A549 (cell line): ENCODE measurements around the gene D2HGDH. TPM values are rescaled to one million over a fixed set of nuclear protein-coding genes. Genes with fewer than 3 reads are reported as not detected.

Source experiments
- ATAC-seq, 2 experiments: fragments of 200-7000 bp in 1 of 2; fragments of >200 bp in 1 of 2; cut with Nextera tagmentation in 1 of 2; cut with Tn5 transposase in 1 of 2; 3 replicates each; pipeline versions ENCODE4 v1.8.0 to v1.9.1; 2018 to 2020; ENCODE audit warnings: mild to moderate bottlenecking in 1 of 2, moderate library complexity in 1 of 2
- CTCF ChIA-PET: fragments of 300-600 bp; sonication (Branson Sonifier 250); formaldehyde crosslinking; extraction: SDS; loops from one replicate; lab custom pipeline; 2021; ENCODE audit warnings: antibody characterized with exemption, inconsistent platforms; lab: Yijun Ruan, JAX
- POLR2A ChIA-PET: fragments of 350-600 bp; formaldehyde crosslinking; extraction: SDS; loops from one replicate; lab custom pipeline; 2021; ENCODE audit warnings: antibody characterized with exemption, inconsistent platforms; lab: Yijun Ruan, JAX
- DNase-seq, 2 experiments: peaks; one replicate each; pipeline versions ENCODE4 v3.0.0 to v3.0.0-alpha.2; 2011 to 2016; ENCODE audit warnings: low read depth in 1 of 2, low spot score in 1 of 2
- FAIRE-seq: peaks from 2 replicates; lab custom pipeline; 2011; peaks lifted over from hg19 to GRCh38; lab: Jason Lieb, UNC
- H3K27ac ChIP-seq, 2 experiments: fragments of >200 bp; sonication (Bioruptor Twin); formaldehyde crosslinking; 3 replicates each; pipeline ENCODE4 v1.5.1; 2016 to 2017
- H3K4me1 ChIP-seq: fragments of >200 bp; sonication (Bioruptor Twin); formaldehyde crosslinking; 3 replicates; pipeline ENCODE4 v1.6.1; 2016
- H3K4me2 ChIP-seq: fragments of >200 bp; sonication (Bioruptor Twin); formaldehyde crosslinking; 3 replicates; pipeline ENCODE4 v1.6.1; 2016
- H3K4me3 ChIP-seq: fragments of >200 bp; sonication (Bioruptor Twin); formaldehyde crosslinking; 3 replicates; pipeline ENCODE4 v1.5.1; 2016
- H3K9me3 ChIP-seq: fragments of >200 bp; sonication (Bioruptor Twin); formaldehyde crosslinking; 3 replicates; pipeline ENCODE4 v1.6.1; 2016
- BHLHE40 ChIP-seq: IDR thresholded peaks from 2 replicates; pipeline ENCODE4 v1.6.1; 2012; ENCODE audit warnings: low read depth, low read length, inconsistent platforms
- CBX8 ChIP-seq: fragments of 200-600 bp; sonication (generic); IDR thresholded peaks from 2 replicates; pipeline ENCODE4 v1.6.1; 2016
- EHF ChIP-seq: fragments of 250-450 bp; sonication (Bioruptor Pico); IDR thresholded peaks from 2 replicates; pipeline ENCODE4 v1.5.0; 2020; ENCODE audit warnings: mild to moderate bottlenecking
- EP300 ChIP-seq, 2 experiments: fragments of >200 bp; sonication (Bioruptor Twin); formaldehyde crosslinking; IDR thresholded peaks; 2 replicates in 1 of 2; 3 replicates in 1 of 2; pipeline ENCODE4 v1.6.1; 2016 to 2017
- FOSB ChIP-seq: fragments of 250-450 bp; sonication (Bioruptor Pico); IDR thresholded peaks from 2 replicates; pipeline ENCODE4 v1.5.0; 2020; ENCODE audit warnings: mild to moderate bottlenecking, moderate library complexity
- FOSL2 ChIP-seq, 2 experiments: fragments of 450-650 bp in 1 of 2; fragments of >200 bp in 1 of 2; sonication (Bioruptor Twin) in 1 of 2; formaldehyde crosslinking; IDR thresholded peaks; 2 replicates each; pipeline versions ENCODE4 v1.5.0 to v1.6.1; 2016 to 2020; ENCODE audit warnings: mild to moderate bottlenecking in 1 of 2, moderate library complexity in 1 of 2
- HDAC2 ChIP-seq: fragments of 200-600 bp; sonication (generic); IDR thresholded peaks from 2 replicates; pipeline ENCODE4 v1.6.1; 2016
- HES2 ChIP-seq: fragments of >200 bp; sonication (Bioruptor Twin); formaldehyde crosslinking; IDR thresholded peaks from 2 replicates; pipeline ENCODE4 v1.6.1; 2016
- HEYL ChIP-seq: fragments of 250-450 bp; sonication (Bioruptor Pico); IDR thresholded peaks from 2 replicates; pipeline ENCODE4 v1.8.0; 2021; ENCODE audit warnings: mild to moderate bottlenecking, moderate library complexity
- HMGXB4 ChIP-seq: fragments of 250-450 bp; sonication (Bioruptor Pico); IDR thresholded peaks from 2 replicates; pipeline ENCODE4 v1.5.0; 2021; ENCODE audit warnings: mild to moderate bottlenecking, moderate library complexity, borderline replicate concordance
- HOXB13 ChIP-seq: fragments of 250-450 bp; sonication (Bioruptor Pico); IDR thresholded peaks from 2 replicates; pipeline ENCODE4 v1.5.0; 2020; ENCODE audit warnings: low read depth, mild to moderate bottlenecking, moderate library complexity
- HOXB5 ChIP-seq: fragments of 250-450 bp; sonication (Bioruptor Pico); IDR thresholded peaks from 2 replicates; pipeline ENCODE4 v1.5.0; 2020; ENCODE audit warnings: mild to moderate bottlenecking, moderate library complexity
- JUN ChIP-seq, 2 experiments: fragments of >200 bp; sonication (Bioruptor Twin); formaldehyde crosslinking; IDR thresholded peaks; 2 replicates in 1 of 2; 3 replicates in 1 of 2; pipeline ENCODE4 v1.6.1; 2016 to 2017
- KDM1A ChIP-seq: fragments of 200-600 bp; sonication (generic); IDR thresholded peaks from 2 replicates; pipeline ENCODE4 v1.6.1; 2016; ENCODE audit warnings: low read depth, mild to moderate bottlenecking
- KDM5A ChIP-seq: fragments of 200-600 bp; sonication (generic); IDR thresholded peaks from 2 replicates; pipeline ENCODE4 v1.6.1; 2016; ENCODE audit warnings: antibody characterized with exemption, mild to moderate bottlenecking
- MAZ ChIP-seq: fragments of 150-350 bp; IDR thresholded peaks from 2 replicates; pipeline ENCODE4 v1.6.1; 2014; ENCODE audit warnings: antibody characterized with exemption, low read depth, low read length, borderline replicate concordance
- NFE2L2 ChIP-seq: fragments of 150-350 bp; conservative IDR thresholded peaks from 2 replicates; pipeline ENCODE4 v1.6.1; 2014; ENCODE audit warnings: low read length
- NPAS2 ChIP-seq: fragments of 250-450 bp; sonication (Bioruptor Pico); IDR thresholded peaks from 2 replicates; pipeline ENCODE4 v1.8.0; 2022; ENCODE audit warnings: mild to moderate bottlenecking, moderate library complexity, borderline replicate concordance
- PHF8 ChIP-seq: fragments of 200-600 bp; sonication (generic); IDR thresholded peaks from 2 replicates; pipeline ENCODE4 v1.6.1; 2016; ENCODE audit warnings: low read depth, mild to moderate bottlenecking, antibody characterized with exemption, moderate library complexity, borderline replicate concordance
- RAD21 ChIP-seq, 2 experiments: fragments of >200 bp in 1 of 2; sonication (Bioruptor Twin) in 1 of 2; formaldehyde crosslinking in 1 of 2; IDR thresholded peaks in 1 of 2; conservative IDR thresholded peaks in 1 of 2; 2 replicates in 1 of 2; 3 replicates in 1 of 2; pipeline ENCODE4 v1.6.1; 2012 to 2018; ENCODE audit warnings: inconsistent platforms in 1 of 2
- RARB ChIP-seq: fragments of 250-450 bp; sonication (Bioruptor Pico); IDR thresholded peaks from 2 replicates; pipeline ENCODE4 v1.8.0; 2021; ENCODE audit warnings: mild to moderate bottlenecking, moderate library complexity
- REST ChIP-seq: fragments of 200-600 bp; sonication (generic); IDR thresholded peaks from 2 replicates; pipeline ENCODE4 v1.6.1; 2016; ENCODE audit warnings: antibody characterized with exemption, mild to moderate bottlenecking, moderate library complexity
- RNF2 ChIP-seq: fragments of 200-600 bp; sonication (generic); IDR thresholded peaks from 2 replicates; pipeline ENCODE4 v1.6.1; 2016; ENCODE audit warnings: low read depth, mild to moderate bottlenecking, antibody characterized with exemption, moderate library complexity, borderline replicate concordance
- TP53 ChIP-seq: fragments of 250-450 bp; sonication (Bioruptor Pico); IDR thresholded peaks from 2 replicates; pipeline ENCODE4 v1.5.0; 2021; ENCODE audit warnings: mild to moderate bottlenecking, moderate library complexity
- ZC3H11A ChIP-seq: fragments of 450-650 bp; IDR thresholded peaks from 2 replicates; pipeline ENCODE4 v1.6.1; 2014; ENCODE audit warnings: antibody characterized with exemption, mild to moderate bottlenecking
- ZSCAN20 ChIP-seq: fragments of 250-450 bp; sonication (Bioruptor Pico); IDR thresholded peaks from 2 replicates; pipeline ENCODE4 v1.8.0; 2022; ENCODE audit warnings: mild to moderate bottlenecking, moderate library complexity
- WGBS: methylation state at CpG from one replicate; pipeline ENCODE4 v1.1.6; 2017; ENCODE audit errors: missing lambda C conversion rate; 5-methylcytosine and 5-hydroxymethylcytosine counted together
- polyA plus RNA-seq, 4 experiments: library from polyadenylated mRNA; depleted of rRNA in 3 of 4; stranded (reverse); fragments of >200 nt; fragmentation: RNase III in 1 of 4; extraction: RNeasy Plus Mini Kit Qiagen cat#74134 plus additional on column Dnase treatment in 1 of 4; gene quantifications; 2 replicates in 3 of 4; 3 replicates in 1 of 4; pipeline ENCODE4 v1.2.3, GENCODE V29; 2011 to 2017

D2HGDH gene
- polyA plus RNA-seq, 2 of the 4 experiments (the other 2 are of a cell fraction): 6.5 to 18.5 TPM

- TF ChIP-seq RAD21 (conservative IDR thresholded peaks at IDR 0.05 in 1 of 2, IDR thresholded peaks at IDR 0.05 in 1 of 2): no peak
- peak; percentile 15; the same call in 1 of the 2 replicates for TF ChIP-seq TP53 (CRISPR knock-in tag)
- peak; percentile 79 to 93; a peak in 4 of 5 replicates for TF ChIP-seq JUN (IDR thresholded peaks at IDR 0.05)
- TF ChIP-seq EP300 (IDR thresholded peaks at IDR 0.05): no peak
- TF ChIP-seq HOXB13 (CRISPR knock-in tag): no peak
- peak; percentile 72 for TF ChIP-seq PHF8
- TF ChIP-seq HDAC2: no peak; the same call in 1 of the 2 replicates
- TF ChIP-seq HEYL (CRISPR knock-in tag): no peak
- TF ChIP-seq CBX8: no peak
- no peak for TF ChIP-seq HES2
- TF ChIP-seq ZC3H11A: no peak
- no peak for TF ChIP-seq FOSL2 (IDR thresholded peaks at IDR 0.05)
- peak; percentile 21; the same call in 1 of the 2 replicates for TF ChIP-seq FOSL2 (CRISPR knock-in tag; IDR thresholded peaks at IDR 0.05)
- no peak for TF ChIP-seq MAZ
- no peak for TF ChIP-seq EHF (CRISPR knock-in tag)
- no peak for TF ChIP-seq RARB (CRISPR knock-in tag)
- TF ChIP-seq ZSCAN20: no peak
- no peak for TF ChIP-seq HOXB5 (CRISPR knock-in tag)
- no peak for TF ChIP-seq KDM5A
- peak; percentile 44; the same call in 1 of the 2 replicates for TF ChIP-seq BHLHE40
- no peak for TF ChIP-seq NPAS2
These were observed at the start of gene D2HGDH (continued) for GRCh38 chr2:241734467-241735208.

- TF ChIP-seq RNF2 (no peak), NFE2L2 (no peak), HMGXB4 (CRISPR knock-in tag) (no peak), HEYL (CRISPR knock-in tag) (no peak), KDM1A (no peak), CBX8 (no peak), FOSB (CRISPR knock-in tag) (no peak), REST (no peak), PHF8 (no peak)
- Histone ChIP-seq H3K4me3 (peak overlapping the region; percentile 69), H3K4me1 (peaks cover 16% of the 10 kb centered on the region; the same call in 1 of the 3 replicates), H3K9me3 (no peaks in the 10 kb centered on the region), H3K4me2 (peak overlapping the region; percentile 79), H3K27ac (peak overlapping the region; percentile 92 to 93)
- POLR2A ChIA-PET: interaction anchor here (0.5 to 1.7 kb wide), 7 partner anchors 8 to 371 kb away, joined by 3 to 23 read pairs (median 4); partner anchors contain the start of genes HDLBP and ING5
- CTCF ChIA-PET: interaction anchor here (0.7 to 1.3 kb wide), 3 partner anchors 14 to 192 kb away, joined by 3 to 5 read pairs (median 4); no protein-coding TSS in a partner anchor
- 3% methylated on average over 22 of the region's 37 CpGs for WGBS
- ATAC-seq: peak in 1 of 2 experiments; percentile 17; a peak in 1 of 6 replicates
- DNase-seq: no peak
- no peak for FAIRE-seq
These were observed 48.1 kb upstream of the D2HGDH start for GRCh38 chr2:241686324-241686649.
